Neuron (in vitro differentiated cells): ENCODE data around the gene RRP8.

Source experiments
- H2AFZ ChIP-seq: one replicate; pipeline ENCODE4 v1.6.1; 2013; ENCODE audit warnings: low read depth, mild to moderate bottlenecking, inconsistent platforms, low read length, moderate library complexity
- H3K27me3 ChIP-seq: one replicate; pipeline ENCODE4 v1.6.1; 2013; ENCODE audit warnings: low read length; ENCODE audit not compliant: insufficient read depth
- H3K36me3 ChIP-seq: one replicate; pipeline ENCODE4 v1.6.1; 2013; ENCODE audit warnings: low read length; ENCODE audit not compliant: insufficient read depth
- H3K4me1 ChIP-seq: one replicate; pipeline ENCODE4 v1.6.1; 2013; ENCODE audit warnings: low read length; ENCODE audit not compliant: insufficient read depth
- H3K4me3 ChIP-seq: 2 replicates; pipeline ENCODE4 v1.5.1; 2013; ENCODE audit warnings: mild to moderate bottlenecking, low read length, moderate library complexity
- H3K9me3 ChIP-seq: one replicate; pipeline ENCODE4 v1.6.1; 2013; ENCODE audit warnings: low read length

Gene RRP8

GRCh38 chr11:6629573-6629891 lies 26.1 kb upstream of the RRP8 start:
- H3K36me3 ChIP-seq = peaks cover 95% of the 10 kb centered on the region
- H3K9me3 ChIP-seq = no peaks in the 10 kb centered on the region
- H3K4me1 ChIP-seq = no peaks in the 10 kb centered on the region
- no peak overlapping the region for H2AFZ ChIP-seq
- no peaks in the 10 kb centered on the region for H3K27me3 ChIP-seq
- no peak overlapping the region for H3K4me3 ChIP-seq

- Histone ChIP-seq H3K4me3 (no peak overlapping the region), H3K9me3 (no peaks in the 10 kb centered on the region), H3K36me3 (peaks cover 95% of the 10 kb centered on the region), H2AFZ (no peak overlapping the region), H3K27me3 (no peaks in the 10 kb centered on the region), H3K4me1 (no peaks in the 10 kb centered on the region)
These were observed 25.1 kb upstream of the RRP8 start for GRCh38 chr11:6628526-6628925.

GRCh38 chr11:6627762-6628241 lies 24.4 kb upstream of the RRP8 start:
- Histone ChIP-seq H2AFZ (no peak overlapping the region), H3K4me3 (no peak overlapping the region), H3K4me1 (no peaks in the 10 kb centered on the region), H3K36me3 (peaks cover 95% of the 10 kb centered on the region), H3K9me3 (no peaks in the 10 kb centered on the region), H3K27me3 (no peaks in the 10 kb centered on the region)

- Histone ChIP-seq H3K9me3 (no peaks in the 10 kb centered on the region), H3K4me3 (no peak overlapping the region), H3K36me3 (peaks cover 95% of the 10 kb centered on the region), H3K4me1 (no peaks in the 10 kb centered on the region), H2AFZ (no peak overlapping the region), H3K27me3 (no peaks in the 10 kb centered on the region)
These were observed 23.8 kb upstream of the RRP8 start for GRCh38 chr11:6626971-6627761.

GRCh38 chr11:6625832-6626420 lies 22.5 kb upstream of the RRP8 start:
- Histone ChIP-seq H3K9me3 (no peaks in the 10 kb centered on the region), H3K4me3 (no peak overlapping the region), H3K4me1 (no peaks in the 10 kb centered on the region), H3K27me3 (no peaks in the 10 kb centered on the region), H3K36me3 (peaks cover 82% of the 10 kb centered on the region), H2AFZ (no peak overlapping the region)

GRCh38 chr11:6625156-6625831 lies 21.9 kb upstream of the RRP8 start:
- Histone ChIP-seq H3K36me3 (peaks cover 78% of the 10 kb centered on the region), H3K4me1 (no peaks in the 10 kb centered on the region), H3K9me3 (no peaks in the 10 kb centered on the region), H3K4me3 (no peak overlapping the region), H3K27me3 (no peaks in the 10 kb centered on the region), H2AFZ (no peak overlapping the region)

GRCh38 chr11:6623391-6624363 lies 20.3 kb upstream of the RRP8 start:
- H3K4me1 ChIP-seq = peaks cover 6% of the 10 kb centered on the region
- H3K4me3 ChIP-seq = no peak overlapping the region
- no peak overlapping the region for H2AFZ ChIP-seq
- H3K27me3 ChIP-seq = no peaks in the 10 kb centered on the region
- H3K36me3 ChIP-seq = peaks cover 63% of the 10 kb centered on the region
- no peaks in the 10 kb centered on the region for H3K9me3 ChIP-seq

- no peaks in the 10 kb centered on the region for H3K27me3 ChIP-seq
- no peak overlapping the region for H2AFZ ChIP-seq
- peaks cover 13% of the 10 kb centered on the region for H3K4me1 ChIP-seq
- no peak overlapping the region for H3K4me3 ChIP-seq
- no peaks in the 10 kb centered on the region for H3K9me3 ChIP-seq
- H3K36me3 ChIP-seq = peaks cover 53% of the 10 kb centered on the region
These were observed 19.1 kb upstream of the RRP8 start for GRCh38 chr11:6622261-6623171.

GRCh38 chr11:6621711-6622211 lies 18.3 kb upstream of the RRP8 start:
- peaks cover 49% of the 10 kb centered on the region for H3K36me3 ChIP-seq
- no peaks in the 10 kb centered on the region for H3K9me3 ChIP-seq
- no peak overlapping the region for H3K4me3 ChIP-seq
- H2AFZ ChIP-seq = no peak overlapping the region
- no peaks in the 10 kb centered on the region for H3K27me3 ChIP-seq
- H3K4me1 ChIP-seq = peaks cover 13% of the 10 kb centered on the region

- Histone ChIP-seq H3K27me3 (no peaks in the 10 kb centered on the region), H3K4me3 (no peak overlapping the region), H3K9me3 (no peaks in the 10 kb centered on the region), H3K36me3 (peaks cover 39% of the 10 kb centered on the region), H3K4me1 (peaks cover 13% of the 10 kb centered on the region), H2AFZ (no peak overlapping the region)
These were observed 17.2 kb upstream of the RRP8 start for GRCh38 chr11:6620636-6621035.

GRCh38 chr11:6619004-6619745 lies 15.8 kb upstream of the RRP8 start, which contains the start of gene TPP1:
TSS of gene TPP1 (minus strand) at chr11:6619422. CDS start at chr11:6619400, 22 bp downstream.
- peaks cover 29% of the 10 kb centered on the region for H3K36me3 ChIP-seq
- H3K4me3 ChIP-seq = peak within 1 kb of the TSS; percentile 73
- no peaks in the 10 kb centered on the region for H3K27me3 ChIP-seq
- peaks cover 13% of the 10 kb centered on the region for H3K4me1 ChIP-seq
- H3K9me3 ChIP-seq = no peaks in the 10 kb centered on the region
- H2AFZ ChIP-seq = peak within 1 kb of the TSS; percentile 30
